SK-N-SH (cell line): ENCODE results near the gene TBC1D5. TPM values are rescaled to one million over a fixed set of nuclear protein-coding genes. Genes with fewer than 3 reads are reported as not detected.

Experiments used
- CTCF ChIA-PET: fragments of 300-600, 350-600 bp; formaldehyde crosslinking; extraction: SDS; loops from one replicate; lab custom pipeline; 2021; lab: Yijun Ruan, JAX
- POLR2A ChIA-PET: fragments of 350-600 bp; sonication (Branson Sonifier 250); formaldehyde crosslinking; extraction: SDS; loops from one replicate; lab custom pipeline; 2020; ENCODE audit warnings: antibody characterized with exemption, inconsistent platforms; lab: Yijun Ruan, JAX
- DNase-seq: peaks from one replicate; pipeline ENCODE4 v3.0.0; 2012
- H2AFZ ChIP-seq: fragments of 200-600 bp; sonication (generic); 2 replicates; pipeline ENCODE4 v1.8.1; 2016; ENCODE audit warnings: antibody characterized with exemption, mild to moderate bottlenecking, low read depth
- H3F3A ChIP-seq: fragments of 200-600 bp; sonication (generic); replicated peaks from 2 replicates; pipeline ENCODE3; 2016; ENCODE audit warnings: antibody characterized with exemption, mild to moderate bottlenecking; ENCODE audit not compliant: insufficient read depth
- H3K27ac ChIP-seq, 2 experiments: fragments of 200-500 bp in 1 of 2; fragments of 200-600 bp in 1 of 2; sonication (Bioruptor generic) in 1 of 2; sonication (generic), shearing (Covaris generic) in 1 of 2; 2 replicates each; pipeline versions ENCODE4 v1.5.1 to v1.6.1; 2014 to 2016; ENCODE audit warnings: low read depth in 2 of 2, inconsistent platforms in 1 of 2, low read length in 1 of 2, mild to moderate bottlenecking in 1 of 2, mixed read lengths in 1 of 2
- H3K27me3 ChIP-seq: fragments of 200-600 bp; sonication (generic), shearing (Covaris generic); 2 replicates; pipeline ENCODE4 v1.6.1; 2016; ENCODE audit warnings: mixed run types; ENCODE audit not compliant: insufficient read depth
- H3K36me3 ChIP-seq, 2 experiments: fragments of 200-500 bp in 1 of 2; fragments of 200-600 bp in 1 of 2; sonication (Bioruptor generic) in 1 of 2; sonication (generic) in 1 of 2; replicated peaks in 1 of 2; 2 replicates each; pipeline versions ENCODE3 to v1.5.1; 2014 to 2016; ENCODE audit warnings: low read length in 1 of 2, mild to moderate bottlenecking in 1 of 2; ENCODE audit not compliant: insufficient read depth in 2 of 2, control insufficient read depth in 1 of 2
- H3K4me1 ChIP-seq, 2 experiments: fragments of 200-500 bp in 1 of 2; fragments of 200-600 bp in 1 of 2; sonication (Bioruptor generic) in 1 of 2; sonication (generic), shearing (Covaris generic) in 1 of 2; 2 replicates each; pipeline versions ENCODE4 v1.5.1 to v1.6.1; 2014 to 2016; ENCODE audit warnings: low read depth in 1 of 2, low read length in 1 of 2, mixed run types in 1 of 2; ENCODE audit not compliant: insufficient read depth in 2 of 2, control insufficient read depth in 1 of 2
- H3K4me2 ChIP-seq: fragments of 200-600 bp; sonication (generic), shearing (Covaris generic); 2 replicates; pipeline ENCODE4 v1.6.1; 2017; ENCODE audit warnings: mixed run types
- H3K4me3 ChIP-seq, 2 experiments: fragments of 200-500 bp in 1 of 2; fragments of 200-600 bp in 1 of 2; sonication (Bioruptor generic) in 1 of 2; sonication (generic), shearing (Covaris generic) in 1 of 2; 2 replicates each; pipeline versions ENCODE4 v1.5.1 to v1.8.1; 2014 to 2016; ENCODE audit warnings: low read depth in 2 of 2, inconsistent platforms in 1 of 2, low read length in 1 of 2, mild to moderate bottlenecking in 1 of 2, mixed read lengths in 1 of 2, moderate library complexity in 1 of 2
- H3K79me2 ChIP-seq: fragments of 200-600 bp; sonication (generic); 2 replicates; pipeline ENCODE4 v1.8.1; 2017; ENCODE audit warnings: mild to moderate bottlenecking; ENCODE audit not compliant: insufficient read depth
- H3K9ac ChIP-seq: fragments of 200-600 bp; sonication (generic); 2 replicates; pipeline ENCODE4 v1.6.1; 2017; ENCODE audit warnings: mixed run types
- H3K9me2 ChIP-seq: fragments of 200-600 bp; sonication (generic); 2 replicates; pipeline ENCODE4 v1.6.1; 2017; ENCODE audit warnings: mixed run types
- H3K9me3 ChIP-seq: fragments of 200-600 bp; sonication (generic); 2 replicates; pipeline ENCODE4 v1.6.1; 2017; ENCODE audit warnings: mixed run types, mild to moderate bottlenecking, moderate library complexity
- H4K20me1 ChIP-seq: fragments of 200-600 bp; sonication (generic); 2 replicates; pipeline ENCODE4 v1.6.1; 2017; ENCODE audit warnings: mild to moderate bottlenecking, mixed run types; ENCODE audit not compliant: insufficient read depth
- EZH2phosphoT487 ChIP-seq: fragments of 200-600 bp; sonication (generic); IDR thresholded peaks from 2 replicates; pipeline ENCODE4 v1.6.1; 2017; ENCODE audit warnings: low read depth, mixed run types, mild to moderate bottlenecking, antibody characterized with exemption, moderate library complexity, borderline replicate concordance
- FOSL2 ChIP-seq: IDR thresholded peaks from 2 replicates; pipeline ENCODE4 v1.4.0; 2012; ENCODE audit warnings: low read depth, mild to moderate bottlenecking, moderate library complexity, borderline replicate concordance
- FOXJ3 ChIP-seq: sonication (generic); formaldehyde crosslinking; IDR thresholded peaks from 2 replicates; pipeline ENCODE4 v1.5.1; 2020; ENCODE audit warnings: mild to moderate bottlenecking, missing genetic modification reagents
- FOXM1 ChIP-seq: IDR thresholded peaks from 2 replicates; pipeline ENCODE4 v1.4.0; 2012; ENCODE audit warnings: low read depth, mild to moderate bottlenecking
- GABPA ChIP-seq: IDR thresholded peaks from 2 replicates; pipeline ENCODE4 v1.4.0; 2012; ENCODE audit warnings: low read depth, mild to moderate bottlenecking
- GATA2 ChIP-seq: sonication (generic); formaldehyde crosslinking; IDR thresholded peaks from 2 replicates; pipeline ENCODE4 v1.5.0; 2020; ENCODE audit warnings: mild to moderate bottlenecking, missing genetic modification reagents
- JUND ChIP-seq: IDR thresholded peaks from 2 replicates; pipeline ENCODE4 v1.4.0; 2012
- MEF2A ChIP-seq: IDR thresholded peaks from 2 replicates; pipeline ENCODE4 v1.4.0; 2012; ENCODE audit warnings: low read depth, borderline replicate concordance
- POLR2AphosphoS5 ChIP-seq: IDR thresholded peaks from 2 replicates; pipeline ENCODE4 v1.6.1; 2012; ENCODE audit warnings: low read depth, low read length
- RAD21 ChIP-seq: IDR thresholded peaks from 2 replicates; pipeline ENCODE4 v1.6.1; 2012; ENCODE audit warnings: mild to moderate bottlenecking, low read length
- RCOR1 ChIP-seq: fragments of 150-350 bp; IDR thresholded peaks from 2 replicates; pipeline ENCODE4 v1.6.1; 2017; ENCODE audit warnings: antibody characterized with exemption, low read length
- RXRA ChIP-seq: IDR thresholded peaks from 2 replicates; pipeline ENCODE4 v1.4.0; 2012; ENCODE audit warnings: low read depth, mild to moderate bottlenecking, borderline replicate concordance
- TEAD4 ChIP-seq: IDR thresholded peaks from 2 replicates; pipeline ENCODE4 v1.4.0; 2012; ENCODE audit warnings: mild to moderate bottlenecking, borderline replicate concordance; ENCODE audit not compliant: insufficient read depth
- YY1 ChIP-seq: IDR thresholded peaks from 2 replicates; pipeline ENCODE4 v1.4.0; 2012; ENCODE audit warnings: low read depth, mild to moderate bottlenecking
- WGBS: methylation state at CpG from one replicate; pipeline ENCODE4 v1.1.6; 2017; ENCODE audit warnings: low lambda C conversion rate; 5-methylcytosine and 5-hydroxymethylcytosine counted together
- polyA plus RNA-seq, 3 experiments: library from polyadenylated mRNA; depleted of rRNA; stranded (reverse); fragments of >200 nt; gene quantifications; 2 replicates each; pipeline ENCODE4 v1.2.3, GENCODE V29; 2012
- TF ChIP-seq, protein P1 (sequence below): IDR thresholded peaks from 2 replicates; pipeline ENCODE4 v1.4.0; 2012; ENCODE audit warnings: low read depth
- TF ChIP-seq, protein P2 (sequence below): fragments of 150-350 bp; IDR thresholded peaks from 2 replicates; pipeline ENCODE4 v1.6.1; 2016; ENCODE audit warnings: mild to moderate bottlenecking, low read depth, low read length
- TF ChIP-seq, protein P3 (sequence below): IDR thresholded peaks from 2 replicates; pipeline ENCODE4; 2012
- TF ChIP-seq, protein P4 (sequence below): fragments of 200-600 bp; sonication (generic); IDR thresholded peaks from 2 replicates; pipeline ENCODE4 v1.6.1; 2017; ENCODE audit warnings: antibody characterized with exemption, mild to moderate bottlenecking, moderate library complexity
- TF ChIP-seq, protein P5 (sequence below): IDR thresholded peaks from 2 replicates; pipeline ENCODE4 v1.4.0; 2012; ENCODE audit warnings: low read depth, borderline replicate concordance

Gene TBC1D5
- polyA plus RNA-seq, 1 of the 3 experiments (the other 2 are of a cell fraction) = 19.5 TPM

DNA sequence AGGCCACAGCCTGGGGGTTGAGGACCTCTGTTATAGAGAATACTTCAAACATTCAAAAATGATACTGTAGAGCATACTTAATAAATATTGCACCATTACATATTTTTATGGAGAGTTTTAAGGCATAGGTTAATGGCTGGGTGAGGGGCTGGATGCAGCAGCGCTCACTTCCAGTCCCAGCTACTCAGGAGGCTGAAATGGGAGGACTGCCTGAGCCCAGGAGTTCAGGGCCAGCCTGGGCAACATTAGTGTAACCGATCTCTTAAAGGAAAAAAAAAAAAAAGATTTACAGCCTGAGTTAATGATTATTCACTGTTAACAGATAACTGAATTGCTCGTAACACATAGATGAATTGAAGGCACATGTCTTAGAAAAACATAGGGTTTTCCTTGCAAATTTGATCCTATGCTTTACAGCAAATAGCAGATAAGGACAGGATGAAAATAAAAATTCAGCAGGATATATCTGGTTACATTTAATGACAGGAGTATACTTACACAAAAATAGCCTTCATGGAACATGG, 282.9 kb downstream of the TBC1D5 start:
- Histone ChIP-seq H3K9me3 (no peaks in the 10 kb centered on the region), H3K79me2 (no peaks in the 10 kb centered on the region), H3K4me1 (no peaks in the 10 kb centered on the region), H3K4me2 (no peak overlapping the region), H3K36me3 (peaks cover 0 to 2% of the 10 kb centered on the region in 2 experiments), H3K27me3 (no peaks in the 10 kb centered on the region), H3K27ac (no peak overlapping the region), H3K9me2 (no peaks in the 10 kb centered on the region), H3K9ac (no peak overlapping the region), H3K4me3 (no peak overlapping the region), H2AFZ (no peak overlapping the region), H4K20me1 (no peaks in the 10 kb centered on the region), H3F3A (no peaks in the 10 kb centered on the region)
- TF ChIP-seq TEAD4 = no peak
- TF ChIP-seq FOXJ3 (CRISPR knock-in tag) = no peak
- no peak for TF ChIP-seq MEF2A
- no peak for TF ChIP-seq RCOR1
- TF ChIP-seq RAD21 = no peak
- no peak for TF ChIP-seq JUND
- TF ChIP-seq EZH2phosphoT487 = no peak
- no peak for TF ChIP-seq GATA2 (CRISPR knock-in tag)
- TF ChIP-seq, protein P1, sequence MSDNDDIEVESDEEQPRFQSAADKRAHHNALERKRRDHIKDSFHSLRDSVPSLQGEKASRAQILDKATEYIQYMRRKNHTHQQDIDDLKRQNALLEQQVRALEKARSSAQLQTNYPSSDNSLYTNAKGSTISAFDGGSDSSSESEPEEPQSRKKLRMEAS = no peak
- TF ChIP-seq FOSL2 = no peak
- TF ChIP-seq, protein P2, sequence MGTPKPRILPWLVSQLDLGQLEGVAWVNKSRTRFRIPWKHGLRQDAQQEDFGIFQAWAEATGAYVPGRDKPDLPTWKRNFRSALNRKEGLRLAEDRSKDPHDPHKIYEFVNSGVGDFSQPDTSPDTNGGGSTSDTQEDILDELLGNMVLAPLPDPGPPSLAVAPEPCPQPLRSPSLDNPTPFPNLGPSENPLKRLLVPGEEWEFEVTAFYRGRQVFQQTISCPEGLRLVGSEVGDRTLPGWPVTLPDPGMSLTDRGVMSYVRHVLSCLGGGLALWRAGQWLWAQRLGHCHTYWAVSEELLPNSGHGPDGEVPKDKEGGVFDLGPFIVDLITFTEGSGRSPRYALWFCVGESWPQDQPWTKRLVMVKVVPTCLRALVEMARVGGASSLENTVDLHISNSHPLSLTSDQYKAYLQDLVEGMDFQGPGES = no peak
- TF ChIP-seq YY1 = no peak
- TF ChIP-seq, protein P3, sequence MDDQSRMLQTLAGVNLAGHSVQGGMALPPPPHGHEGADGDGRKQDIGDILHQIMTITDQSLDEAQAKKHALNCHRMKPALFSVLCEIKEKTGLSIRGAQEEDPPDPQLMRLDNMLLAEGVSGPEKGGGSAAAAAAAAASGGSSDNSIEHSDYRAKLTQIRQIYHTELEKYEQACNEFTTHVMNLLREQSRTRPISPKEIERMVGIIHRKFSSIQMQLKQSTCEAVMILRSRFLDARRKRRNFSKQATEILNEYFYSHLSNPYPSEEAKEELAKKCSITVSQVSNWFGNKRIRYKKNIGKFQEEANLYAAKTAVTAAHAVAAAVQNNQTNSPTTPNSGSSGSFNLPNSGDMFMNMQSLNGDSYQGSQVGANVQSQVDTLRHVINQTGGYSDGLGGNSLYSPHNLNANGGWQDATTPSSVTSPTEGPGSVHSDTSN = no peak
- no peak for TF ChIP-seq RXRA
- TF ChIP-seq, protein P4, sequence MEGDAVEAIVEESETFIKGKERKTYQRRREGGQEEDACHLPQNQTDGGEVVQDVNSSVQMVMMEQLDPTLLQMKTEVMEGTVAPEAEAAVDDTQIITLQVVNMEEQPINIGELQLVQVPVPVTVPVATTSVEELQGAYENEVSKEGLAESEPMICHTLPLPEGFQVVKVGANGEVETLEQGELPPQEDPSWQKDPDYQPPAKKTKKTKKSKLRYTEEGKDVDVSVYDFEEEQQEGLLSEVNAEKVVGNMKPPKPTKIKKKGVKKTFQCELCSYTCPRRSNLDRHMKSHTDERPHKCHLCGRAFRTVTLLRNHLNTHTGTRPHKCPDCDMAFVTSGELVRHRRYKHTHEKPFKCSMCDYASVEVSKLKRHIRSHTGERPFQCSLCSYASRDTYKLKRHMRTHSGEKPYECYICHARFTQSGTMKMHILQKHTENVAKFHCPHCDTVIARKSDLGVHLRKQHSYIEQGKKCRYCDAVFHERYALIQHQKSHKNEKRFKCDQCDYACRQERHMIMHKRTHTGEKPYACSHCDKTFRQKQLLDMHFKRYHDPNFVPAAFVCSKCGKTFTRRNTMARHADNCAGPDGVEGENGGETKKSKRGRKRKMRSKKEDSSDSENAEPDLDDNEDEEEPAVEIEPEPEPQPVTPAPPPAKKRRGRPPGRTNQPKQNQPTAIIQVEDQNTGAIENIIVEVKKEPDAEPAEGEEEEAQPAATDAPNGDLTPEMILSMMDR = no peak
- TF ChIP-seq, protein P5, sequence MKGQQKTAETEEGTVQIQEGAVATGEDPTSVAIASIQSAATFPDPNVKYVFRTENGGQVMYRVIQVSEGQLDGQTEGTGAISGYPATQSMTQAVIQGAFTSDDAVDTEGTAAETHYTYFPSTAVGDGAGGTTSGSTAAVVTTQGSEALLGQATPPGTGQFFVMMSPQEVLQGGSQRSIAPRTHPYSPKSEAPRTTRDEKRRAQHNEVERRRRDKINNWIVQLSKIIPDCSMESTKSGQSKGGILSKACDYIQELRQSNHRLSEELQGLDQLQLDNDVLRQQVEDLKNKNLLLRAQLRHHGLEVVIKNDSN = no peak
- TF ChIP-seq POLR2AphosphoS5 = no peak
- TF ChIP-seq FOXM1 = no peak
- no peak for TF ChIP-seq GABPA
- WGBS = 64% methylated on average over 3 of the region's 3 CpGs
- DNase-seq = no peak
- ChIA-PET POLR2A (no interaction called here), CTCF (no interaction called here)
